Activated CD8-positive, alpha-beta T cell treated with anti-CD3 and anti-CD28 coated beads, Interleukin-2, amount 10 ng/mL, durations not matched to agents 7 days and 5 days (primary cell): Measurements from ENCODE around the gene TMEM121B. TPM values are rescaled to one million over a fixed set of nuclear protein-coding genes. Genes with fewer than 3 reads are reported as not detected.

Source experiments
- ATAC-seq: fragments of 150-1000 bp; cut with Tn5 transposase; one replicate; pipeline ENCODE4 v1.10.0; 2021; ENCODE audit warnings: moderate library complexity
- CTCF ChIA-PET: fragments of 350-600 bp; sonication (Branson Sonifier 250); formaldehyde crosslinking; loops from one replicate; lab custom pipeline; 2021; ENCODE audit warnings: antibody characterized with exemption; lab: Charles Lee
- POLR2A ChIA-PET: fragments of 350-600 bp; sonication (Branson Sonifier 250); formaldehyde crosslinking; loops from one replicate; lab custom pipeline; 2021; ENCODE audit warnings: antibody characterized with exemption; lab: Charles Lee
- DNase-seq: peaks from one replicate; pipeline ENCODE4 v3.0.0-alpha.2; 2020
- H3K27ac Mint-ChIP-seq: one replicate; pipeline ENCODE4 v1.8.0; 2021; ENCODE audit warnings: mild to moderate bottlenecking, mixed read lengths
- H3K27me3 Mint-ChIP-seq: one replicate; pipeline ENCODE4 v1.8.0; 2021; ENCODE audit warnings: low read depth, mixed read lengths
- H3K36me3 Mint-ChIP-seq: one replicate; pipeline ENCODE4 v1.8.0; 2021; ENCODE audit warnings: low read depth, mixed read lengths
- H3K4me1 Mint-ChIP-seq: one replicate; pipeline ENCODE4 v1.8.0; 2021; ENCODE audit warnings: low read depth, mixed read lengths
- H3K4me3 Mint-ChIP-seq: one replicate; pipeline ENCODE4 v1.8.0; 2021; ENCODE audit warnings: mild to moderate bottlenecking, mixed read lengths
- H3K9me3 Mint-ChIP-seq: one replicate; pipeline ENCODE4 v1.8.0; 2022; ENCODE audit warnings: mixed read lengths; ENCODE audit not compliant: insufficient read depth
- total RNA-seq, 2 experiments: library from RNA; stranded (reverse); gene quantifications; one replicate each; pipeline ENCODE4 v1.2.3, GENCODE V29; 2021

The TMEM121B gene
- total RNA-seq, 2 experiments from 2014 or later, result 0.11 to 0.18 TPM

DNA sequence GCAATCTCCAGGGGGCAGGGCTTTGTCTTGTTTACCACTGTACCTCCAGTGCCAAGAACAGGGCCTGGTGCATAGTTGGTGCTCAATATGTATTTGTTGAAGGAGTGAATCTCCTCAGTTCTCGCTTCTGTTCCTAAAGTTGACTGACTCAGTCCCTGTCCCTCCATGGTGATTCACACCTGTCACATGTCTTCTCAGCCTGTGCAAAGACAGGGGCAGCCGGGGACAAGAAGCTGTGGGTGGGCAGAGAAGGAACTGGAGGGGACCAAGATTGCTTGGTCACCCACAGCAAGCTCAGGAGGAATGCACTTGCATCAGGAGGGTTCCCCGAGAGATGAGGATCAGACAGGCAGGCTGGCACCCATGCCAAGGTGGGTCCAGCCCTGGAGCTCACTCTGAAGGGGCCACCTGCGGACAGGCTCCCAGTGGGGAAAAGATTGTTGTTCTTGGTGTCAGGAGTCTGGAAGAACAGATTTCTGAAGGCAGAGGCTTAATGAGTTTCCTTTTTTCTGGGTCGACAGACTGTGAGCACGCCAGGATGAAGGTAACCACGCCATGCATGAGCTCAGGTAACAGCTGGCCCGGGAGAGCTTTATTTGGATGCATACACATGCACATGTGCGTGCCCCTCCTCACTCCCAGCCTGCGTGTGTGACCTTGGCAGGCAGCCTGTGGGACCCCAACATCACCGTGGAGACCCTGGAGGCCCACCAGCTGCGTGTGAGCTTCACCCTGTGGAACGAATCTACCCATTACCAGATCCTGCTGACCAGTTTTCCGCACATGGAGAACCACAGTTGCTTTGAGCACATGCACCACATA is 19.5 kb downstream of the TMEM121B start:
- CTCF ChIA-PET, result interaction anchor here (0.7 to 2.0 kb wide), 2 partner anchors 16 to 70 kb away, joined by 3 to 5 read pairs; no protein-coding TSS in a partner anchor
- peaks cover 67% of the 10 kb centered on the region for H3K4me1 Mint-ChIP-seq

DNA sequence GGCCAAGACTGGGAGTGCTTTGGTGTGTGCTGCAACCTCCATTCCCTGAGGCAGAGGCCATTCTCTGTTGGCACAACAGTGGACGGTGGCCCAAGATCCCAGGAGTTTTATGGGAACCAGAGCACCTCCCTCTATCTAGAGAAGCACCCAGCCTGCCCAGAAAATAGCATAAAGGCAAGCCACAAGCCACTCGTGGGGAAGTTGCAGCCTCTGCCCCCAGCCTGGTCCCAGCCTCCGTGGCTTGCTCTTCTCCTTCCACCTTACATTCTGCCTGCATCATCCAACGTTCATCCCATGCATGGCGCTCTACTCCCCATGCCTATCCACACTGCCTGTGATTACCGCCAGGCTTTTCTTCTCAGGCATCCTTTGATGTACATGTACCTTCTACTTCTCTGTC is 20.5 kb downstream of the TMEM121B start:
- H3K4me1 Mint-ChIP-seq, result peaks cover 64% of the 10 kb centered on the region
- H3K9me3 Mint-ChIP-seq, result no peaks in the 10 kb centered on the region
- ChIA-PET POLR2A (no interaction called here), CTCF (interaction anchor here (2.0 kb wide), 1 partner anchor 71 kb away, joined by 5 read pairs; no protein-coding TSS in a partner anchor)
- peaks cover 79% of the 10 kb centered on the region for H3K36me3 Mint-ChIP-seq
- H3K27me3 Mint-ChIP-seq, result no peaks in the 10 kb centered on the region
- H3K27ac Mint-ChIP-seq, result peak overlapping the region; percentile 56
- H3K4me3 Mint-ChIP-seq, result no peak overlapping the region
- no peak for DNase-seq
- no peak for ATAC-seq

More for the DNA sequence above, 19.5 kb downstream of the TMEM121B start:
- H3K27ac Mint-ChIP-seq, result peak overlapping the region; percentile 6
- no peaks in the 10 kb centered on the region for H3K9me3 Mint-ChIP-seq
- POLR2A ChIA-PET, result interaction anchor here (0.5 to 0.6 kb wide), 2 partner anchors 17 to 621 kb away, joined by 3 read pairs; no protein-coding TSS in a partner anchor
- no peak for ATAC-seq
- no peak for DNase-seq
- no peaks in the 10 kb centered on the region for H3K27me3 Mint-ChIP-seq
- no peak overlapping the region for H3K4me3 Mint-ChIP-seq
- peaks cover 81% of the 10 kb centered on the region for H3K36me3 Mint-ChIP-seq

- DNase-seq (peak; percentile 62), ATAC-seq (peak; percentile 86)
- no peaks in the 10 kb centered on the region for H3K9me3 Mint-ChIP-seq
- peak overlapping the region; percentile 79 for H3K27ac Mint-ChIP-seq
- ChIA-PET POLR2A (interaction anchor here (1.0 to 1.1 kb wide), 2 partner anchors 12 to 16 kb away, joined by 3 to 4 read pairs; no protein-coding TSS in a partner anchor), CTCF (interaction anchor here (0.8 to 1.4 kb wide), 3 partner anchors 10 to 73 kb away, joined by 3 to 6 read pairs (median 3); partner anchors contain the start of gene HDHD5)
- peaks cover 73% of the 10 kb centered on the region for H3K4me1 Mint-ChIP-seq
- H3K36me3 Mint-ChIP-seq, result peaks cover 78% of the 10 kb centered on the region
- no peaks in the 10 kb centered on the region for H3K27me3 Mint-ChIP-seq
- H3K4me3 Mint-ChIP-seq, result peak overlapping the region; percentile 45
These were observed 22.8 kb downstream of the TMEM121B start for GRCh38 chr22:17098379-17098819.

- Mint-ChIP-seq H3K27me3 (no peaks in the 10 kb centered on the region), H3K4me3 (peak overlapping the region; percentile 10), H3K27ac (peak overlapping the region; percentile 79), H3K9me3 (no peaks in the 10 kb centered on the region), H3K4me1 (peaks cover 78% of the 10 kb centered on the region), H3K36me3 (peaks cover 72% of the 10 kb centered on the region)
- ATAC-seq, result no peak
- ChIA-PET POLR2A (interaction anchor here (1.1 kb wide), 1 partner anchor 12 kb away, joined by 4 read pairs; no protein-coding TSS in a partner anchor), CTCF (interaction anchor here (1.2 to 2.7 kb wide), 2 partner anchors 9 to 18 kb away, joined by 3 to 11 read pairs; no protein-coding TSS in a partner anchor)
- DNase-seq, result no peak
These were observed 23.5 kb downstream of the TMEM121B start for GRCh38 chr22:17097701-17098100.

DNA sequence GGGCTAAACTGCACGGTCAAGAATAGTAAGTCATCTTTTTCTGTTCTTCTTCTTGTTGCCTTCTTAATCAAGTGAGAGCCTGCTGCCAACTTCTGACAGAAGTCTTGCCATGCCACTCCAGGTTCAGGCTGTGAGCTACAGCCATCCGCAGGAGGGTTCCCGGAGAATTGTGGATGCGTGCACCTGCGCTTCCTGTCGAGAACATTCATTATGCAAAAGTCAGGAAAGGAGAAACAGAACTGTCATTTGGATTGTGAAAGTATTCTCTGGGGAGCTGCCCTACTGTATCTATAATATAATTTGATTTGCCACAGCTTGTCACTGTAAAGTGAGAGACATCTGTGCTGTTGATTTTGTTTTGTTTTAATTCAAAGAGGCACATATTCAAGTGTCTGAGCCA is 24.1 kb downstream of the TMEM121B start:
- no peak overlapping the region for H3K27ac Mint-ChIP-seq
- ATAC-seq, result no peak
- H3K4me3 Mint-ChIP-seq, result no peak overlapping the region
- no peaks in the 10 kb centered on the region for H3K9me3 Mint-ChIP-seq
- H3K4me1 Mint-ChIP-seq, result peaks cover 82% of the 10 kb centered on the region
- DNase-seq, result no peak
- H3K27me3 Mint-ChIP-seq, result no peaks in the 10 kb centered on the region
- H3K36me3 Mint-ChIP-seq, result peaks cover 68% of the 10 kb centered on the region
- CTCF ChIA-PET, result interaction anchor here (1.2 to 2.7 kb wide), 2 partner anchors 10 to 18 kb away, joined by 3 to 11 read pairs; no protein-coding TSS in a partner anchor
- POLR2A ChIA-PET, result no interaction called here

DNA sequence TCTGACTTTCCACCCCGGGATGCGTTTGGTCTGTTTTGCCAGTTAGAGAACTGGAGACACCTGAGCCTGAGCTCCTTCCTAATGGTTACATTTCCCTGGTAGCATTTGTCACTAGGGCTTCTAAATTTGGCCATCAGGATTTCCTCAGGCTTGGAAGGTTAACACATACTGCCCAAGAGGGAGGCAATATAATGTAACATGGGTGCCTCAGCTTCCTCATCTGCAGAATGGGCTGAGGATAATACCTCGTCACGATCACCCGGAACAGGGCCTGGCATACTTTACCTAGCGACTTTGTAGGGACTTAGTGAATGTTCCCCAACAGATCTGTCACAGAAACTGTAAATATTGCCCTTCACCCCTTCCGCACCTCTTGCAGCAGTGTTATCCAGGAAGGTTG is 25.1 kb downstream of the TMEM121B start:
- Mint-ChIP-seq H3K4me3 (no peak overlapping the region), H3K9me3 (no peaks in the 10 kb centered on the region), H3K36me3 (peaks cover 61% of the 10 kb centered on the region), H3K27me3 (no peaks in the 10 kb centered on the region), H3K4me1 (peaks cover 83% of the 10 kb centered on the region), H3K27ac (no peak overlapping the region)
- ATAC-seq, result no peak
- POLR2A ChIA-PET, result interaction anchor here (1.0 to 1.8 kb wide), 2 partner anchors 9 to 11 kb away, joined by 3 to 8 read pairs; no protein-coding TSS in a partner anchor
- CTCF ChIA-PET, result interaction anchor here (1.3 to 2.7 kb wide), 4 partner anchors 8 to 76 kb away, joined by 3 to 11 read pairs (median 8); no protein-coding TSS in a partner anchor
- DNase-seq, result no peak

GRCh38 chr22:17095538-17095937 is 25.6 kb downstream of the TMEM121B start:
- DNase-seq (no peak), ATAC-seq (no peak)
- Mint-ChIP-seq H3K4me3 (no peak overlapping the region), H3K4me1 (peaks cover 83% of the 10 kb centered on the region), H3K9me3 (no peaks in the 10 kb centered on the region), H3K36me3 (peaks cover 61% of the 10 kb centered on the region), H3K27me3 (no peaks in the 10 kb centered on the region), H3K27ac (no peak overlapping the region)
- POLR2A ChIA-PET, result interaction anchor here (0.7 to 1.8 kb wide), 3 partner anchors 9 to 18 kb away, joined by 3 to 8 read pairs (median 7); no protein-coding TSS in a partner anchor
- CTCF ChIA-PET, result interaction anchor here (0.7 to 2.7 kb wide), 5 partner anchors 8 to 441 kb away, joined by 3 to 11 read pairs (median 5); no protein-coding TSS in a partner anchor

DNA sequence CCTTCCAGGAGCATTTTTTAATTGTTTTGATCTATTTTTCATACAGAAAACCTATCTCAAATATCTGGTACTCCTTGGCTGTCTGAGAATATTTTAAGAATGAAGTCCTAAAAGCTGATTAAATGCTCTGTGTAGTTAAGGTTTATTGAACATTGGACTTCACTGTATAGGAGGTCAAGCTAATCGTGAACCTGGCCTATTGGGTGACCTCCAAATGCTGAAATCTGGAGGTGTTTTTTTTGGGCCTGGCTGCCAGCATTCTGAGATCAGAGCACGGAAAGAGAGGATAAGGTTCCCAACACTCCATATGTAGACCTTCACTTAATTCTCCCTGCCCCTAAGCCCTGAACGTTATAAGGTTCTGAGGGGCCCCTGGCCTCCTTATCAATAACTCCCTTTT is 28.1 kb downstream of the TMEM121B start:
- CTCF ChIA-PET, result interaction anchor here (0.7 to 1.8 kb wide), 3 partner anchors 14 to 78 kb away, joined by 3 to 5 read pairs (median 4); no protein-coding TSS in a partner anchor
- peaks cover 75% of the 10 kb centered on the region for H3K4me1 Mint-ChIP-seq
- H3K4me3 Mint-ChIP-seq, result no peak overlapping the region
- ATAC-seq (no peak), DNase-seq (no peak)
- H3K27me3 Mint-ChIP-seq, result no peaks in the 10 kb centered on the region
- POLR2A ChIA-PET, result no interaction called here
- peaks cover 49% of the 10 kb centered on the region for H3K36me3 Mint-ChIP-seq
- no peak overlapping the region for H3K27ac Mint-ChIP-seq
- no peaks in the 10 kb centered on the region for H3K9me3 Mint-ChIP-seq

DNA sequence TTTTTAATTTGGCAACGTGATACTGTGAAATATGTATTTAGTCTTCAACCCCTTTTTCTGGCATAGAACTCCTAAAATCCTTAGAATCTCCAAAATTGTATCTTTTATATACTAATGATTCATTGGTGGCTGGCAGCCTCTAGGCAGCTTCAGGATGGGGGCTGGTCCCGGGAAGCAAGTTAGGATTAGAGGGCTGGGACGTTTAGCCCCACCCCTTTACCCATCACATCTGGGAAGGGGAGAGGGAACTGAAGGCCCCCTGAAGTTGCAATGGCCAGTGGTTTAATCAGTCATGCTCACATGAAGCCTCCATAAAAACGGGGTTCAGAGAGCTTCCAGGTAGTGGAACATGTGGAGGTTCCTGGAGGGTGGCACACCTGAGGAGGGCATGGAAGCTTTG is 29.3 kb downstream of the TMEM121B start:
- ChIA-PET CTCF (interaction anchor here (1.1 to 1.4 kb wide), 2 partner anchors 15 to 79 kb away, joined by 4 read pairs; no protein-coding TSS in a partner anchor), POLR2A (no interaction called here)
- ATAC-seq, result no peak
- Mint-ChIP-seq H3K4me1 (peaks cover 75% of the 10 kb centered on the region), H3K4me3 (no peak overlapping the region), H3K27me3 (no peaks in the 10 kb centered on the region), H3K27ac (no peak overlapping the region), H3K9me3 (no peaks in the 10 kb centered on the region), H3K36me3 (peaks cover 41% of the 10 kb centered on the region)
- DNase-seq, result no peak

GRCh38 chr22:17090550-17090949 is 30.6 kb downstream of the TMEM121B start:
- ATAC-seq (no peak), DNase-seq (no peak)
- peaks cover 43% of the 10 kb centered on the region for H3K36me3 Mint-ChIP-seq
- no peak overlapping the region for H3K4me3 Mint-ChIP-seq
- POLR2A ChIA-PET, result no interaction called here
- CTCF ChIA-PET, result interaction anchor here (4.1 kb wide), 1 partner anchor 16 kb away, joined by 12 read pairs; no protein-coding TSS in a partner anchor
- no peaks in the 10 kb centered on the region for H3K27me3 Mint-ChIP-seq
- H3K27ac Mint-ChIP-seq, result no peak overlapping the region
- H3K9me3 Mint-ChIP-seq, result no peaks in the 10 kb centered on the region
- peaks cover 76% of the 10 kb centered on the region for H3K4me1 Mint-ChIP-seq

DNA sequence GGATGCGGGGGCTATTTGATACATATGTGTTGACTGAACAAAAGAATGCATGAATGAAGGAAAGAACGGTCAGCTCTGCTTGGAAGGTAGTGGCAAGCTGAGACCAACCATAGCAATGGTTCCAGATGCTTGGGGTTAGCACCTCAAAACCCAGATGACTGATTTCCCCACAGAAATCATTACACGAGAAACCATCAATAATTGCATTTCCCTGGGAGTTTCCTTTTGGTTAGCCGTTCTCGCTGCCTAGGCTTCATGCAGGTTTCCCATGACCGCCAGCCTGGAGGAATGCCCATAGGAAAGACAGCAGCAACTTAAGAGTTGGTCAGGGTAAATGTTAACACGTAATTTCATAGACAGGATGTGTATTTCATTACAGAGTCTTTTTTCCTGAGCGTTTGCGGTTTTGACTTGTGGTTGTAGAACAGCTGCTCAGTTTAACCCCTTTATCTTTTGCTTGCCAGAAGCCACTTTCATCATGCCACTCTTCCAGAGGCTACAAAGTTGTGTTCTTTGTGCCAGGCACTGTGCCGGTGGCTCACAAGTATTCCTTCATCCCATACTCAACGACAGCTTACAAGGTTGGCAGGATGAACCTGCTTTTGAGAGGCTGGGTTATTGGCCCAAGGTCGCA is 33.5 kb downstream of the TMEM121B start:
- peak; percentile 9 for ATAC-seq
- POLR2A ChIA-PET, result interaction anchor here (1.0 to 2.2 kb wide), 5 partner anchors 8 to 70 kb away, joined by 3 to 6 read pairs (median 3); no protein-coding TSS in a partner anchor

More for the DNA sequence above, 33.5 kb downstream of the TMEM121B start:
- peaks cover 71% of the 10 kb centered on the region for H3K4me1 Mint-ChIP-seq
- H3K27me3 Mint-ChIP-seq, result peaks cover 4% of the 10 kb centered on the region
- peak; percentile 82 for DNase-seq
- H3K36me3 Mint-ChIP-seq, result peaks cover 30% of the 10 kb centered on the region
- H3K27ac Mint-ChIP-seq, result peak overlapping the region; percentile 86
- H3K9me3 Mint-ChIP-seq, result no peaks in the 10 kb centered on the region
- CTCF ChIA-PET, result interaction anchor here (0.9 to 4.1 kb wide), 6 partner anchors 8 to 414 kb away, joined by 3 to 15 read pairs (median 6); no protein-coding TSS in a partner anchor
- peak overlapping the region; percentile 80 for H3K4me3 Mint-ChIP-seq
